CD4-positive, alpha-beta T cell treated with Interferon alpha-2 for 1 hour (primary cell): ENCODE measurements around the gene ARHGAP45.
A peak's percentile ranks its signal among the peaks of the same experiment; 100 is the strongest.
"Not testable (repeated sequence)": the region's sequence is repeated elsewhere in the genome, so short reads cannot be mapped to it uniquely, and the experiment has no call there.

Experiments used
- DNase-seq, 2 donors: peaks; one replicate each; pipeline ENCODE4 v3.0.0-alpha.2; 2020 to 2022

ARHGAP45 gene

GRCh38 chr19:1066748-1067340, at the start of gene ARHGAP45:
Gene ARHGAP45 (plus strand): TSS chr19:1067167. CDS start chr19:1067406, 239 bp downstream.
- peak; percentile 83 to 90 for DNase-seq

DNA sequence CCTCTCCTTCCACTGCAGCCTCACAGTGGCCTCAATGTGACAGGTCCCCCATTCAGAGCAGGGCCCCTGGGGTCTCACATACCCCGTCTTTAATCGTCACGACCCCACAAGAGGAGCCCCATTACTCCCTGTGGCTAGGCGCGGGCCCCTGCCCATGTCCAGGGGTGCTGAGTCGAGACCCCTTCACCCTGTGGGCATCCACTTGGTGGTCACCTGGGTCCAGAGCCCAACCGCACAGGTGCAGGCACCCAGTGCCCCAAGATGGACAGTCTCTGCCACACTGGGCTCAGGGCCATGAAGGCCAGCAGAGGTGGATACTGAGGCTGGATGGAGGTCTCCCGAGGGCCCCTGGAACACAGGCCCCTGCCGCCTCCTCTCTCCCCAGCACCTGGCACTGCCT, 49.1 kb upstream of the ARHGAP45 start:
- no peak for DNase-seq

- no peak for DNase-seq
Observed at GRCh38 chr19:1018393-1018792, 48.6 kb upstream of the ARHGAP45 start.

GRCh38 chr19:1018932-1019615, 47.9 kb upstream of the ARHGAP45 start:
- no peak for DNase-seq

GRCh38 chr19:1019616-1019961, 47.4 kb upstream of the ARHGAP45 start:
- no peak for DNase-seq

- no peak for DNase-seq
Observed at GRCh38 chr19:1019980-1020867, 46.7 kb upstream of the ARHGAP45 start.

DNA sequence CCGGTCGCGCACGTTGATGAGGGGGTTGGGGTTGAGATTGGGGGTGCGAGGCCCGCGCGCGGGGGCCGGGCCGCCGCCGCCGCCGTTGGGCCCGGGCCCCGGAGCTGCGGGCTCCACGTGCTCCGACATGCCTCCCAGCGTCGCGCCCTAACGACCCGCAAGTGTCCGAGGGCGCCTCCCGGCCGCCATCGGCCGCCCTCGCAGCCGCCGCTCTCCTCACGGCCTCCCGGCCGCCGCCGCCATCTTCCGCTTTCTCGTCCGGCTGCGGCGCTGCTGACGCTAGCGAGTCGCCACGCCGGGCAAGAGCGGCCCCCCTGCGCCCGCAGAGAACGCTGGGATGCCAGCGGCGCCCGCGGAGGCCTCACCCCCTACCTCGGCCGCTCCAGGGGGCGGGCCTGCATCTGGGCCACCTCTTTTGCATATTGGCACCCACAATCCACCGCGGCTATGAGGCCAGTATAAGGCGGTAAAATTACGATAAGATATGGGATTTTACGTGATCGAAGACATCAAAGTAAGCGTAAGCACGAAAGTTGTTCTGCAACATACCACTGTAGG, 46.0 kb upstream of the ARHGAP45 start, which contains the start of gene TMEM259:
TMEM259 (minus strand) TSS at position 256 of the 558 bp plus-strand sequence; CDS start at position 129, 127 bp downstream.
- DNase-seq = peak; percentile 98

- not testable (repeated sequence) for DNase-seq
Observed at GRCh38 chr19:1023883-1024188, 43.1 kb upstream of the ARHGAP45 start.

DNA sequence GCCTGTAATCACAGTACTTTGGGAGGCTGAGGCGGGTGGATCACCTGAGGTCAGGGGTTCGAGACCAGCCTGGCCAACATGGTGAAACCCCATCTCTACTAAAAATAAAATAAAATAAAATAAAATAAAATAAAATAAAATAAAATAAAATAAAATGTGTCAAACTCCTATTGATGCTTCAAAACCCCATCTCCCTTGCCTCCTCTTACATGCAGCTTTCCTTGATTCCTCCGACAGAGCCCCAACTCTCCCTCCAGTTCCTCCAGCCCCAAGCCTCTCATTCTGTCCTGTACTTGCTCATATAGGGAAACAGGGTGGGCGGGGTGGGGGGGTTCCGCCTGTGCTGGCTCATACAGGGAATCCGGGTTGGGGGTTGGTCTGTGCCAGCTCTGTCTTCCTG, 41.9 kb upstream of the ARHGAP45 start:
- DNase-seq = not testable (repeated sequence)

DNA sequence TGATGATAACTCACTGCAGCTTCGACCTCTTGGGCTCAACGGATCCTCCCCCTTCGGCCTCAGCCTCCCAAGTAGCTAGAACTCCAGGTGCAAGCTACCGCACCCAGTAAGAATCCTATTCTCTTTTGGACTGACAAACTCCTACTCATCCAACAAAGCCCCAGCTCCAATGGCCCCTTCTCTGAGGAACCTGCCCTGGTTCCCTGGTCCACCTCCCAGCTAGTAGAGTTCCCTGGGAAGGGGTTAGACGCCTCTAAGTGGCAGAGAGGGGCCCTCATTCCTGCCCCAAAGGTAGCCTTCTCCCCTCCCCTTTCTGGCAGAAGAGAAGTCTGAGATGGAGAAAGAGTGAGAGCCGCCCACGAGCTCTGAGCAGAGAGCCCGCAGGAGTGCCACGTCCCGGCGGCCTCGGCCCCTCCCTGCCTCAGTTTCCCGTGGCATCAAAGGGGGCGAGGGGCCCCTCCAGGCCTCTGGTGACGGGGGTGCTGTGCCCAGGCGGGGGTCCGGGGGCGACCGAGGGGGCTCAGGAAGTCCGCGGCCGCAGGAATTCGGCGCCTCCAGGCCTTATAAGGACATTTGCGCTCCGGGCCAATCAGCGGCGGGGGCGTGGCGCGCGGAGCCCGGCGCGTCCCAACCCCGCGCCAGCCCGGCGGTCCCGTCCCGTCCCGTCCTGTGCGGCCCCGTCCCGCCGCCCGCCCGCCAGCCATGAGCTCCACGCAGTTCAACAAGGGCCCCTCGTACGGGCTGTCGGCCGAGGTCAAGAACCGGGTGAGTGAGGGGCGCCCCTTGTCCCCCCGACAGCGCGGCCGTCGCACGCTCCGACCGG, 40.8 kb upstream of the ARHGAP45 start, which contains the start of gene CNN2:
CNN2 (plus strand) TSS at position 649 of the 823 bp plus-strand sequence; CDS start at position 703, 54 bp downstream.
- DNase-seq = peak; percentile 45 to 69

- DNase-seq = peak in 1 of 2 donors; percentile 36
Observed at GRCh38 chr19:1026783-1027649, 40.0 kb upstream of the ARHGAP45 start.

DNA sequence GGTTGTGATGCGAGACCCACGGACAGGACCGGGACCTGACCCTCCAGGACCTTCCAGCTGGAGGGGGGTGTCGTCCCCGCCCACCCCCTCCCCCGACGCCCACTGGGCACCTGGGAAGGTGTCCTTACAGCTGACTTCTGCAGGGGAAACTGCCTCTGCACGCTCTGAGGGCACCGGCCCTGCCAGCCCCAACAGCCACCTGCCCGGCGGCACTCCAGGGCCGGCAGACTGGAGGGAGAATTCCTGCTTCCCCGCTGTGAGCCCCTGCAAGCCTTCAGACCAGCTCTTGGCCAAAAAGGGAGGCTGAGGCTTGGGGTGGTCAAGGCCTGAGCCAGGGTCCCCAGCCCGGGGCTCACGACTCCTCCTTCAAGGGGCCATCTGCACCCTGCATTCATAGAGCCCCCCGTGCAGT, 39.3 kb upstream of the ARHGAP45 start:
- no peak for DNase-seq

DNA sequence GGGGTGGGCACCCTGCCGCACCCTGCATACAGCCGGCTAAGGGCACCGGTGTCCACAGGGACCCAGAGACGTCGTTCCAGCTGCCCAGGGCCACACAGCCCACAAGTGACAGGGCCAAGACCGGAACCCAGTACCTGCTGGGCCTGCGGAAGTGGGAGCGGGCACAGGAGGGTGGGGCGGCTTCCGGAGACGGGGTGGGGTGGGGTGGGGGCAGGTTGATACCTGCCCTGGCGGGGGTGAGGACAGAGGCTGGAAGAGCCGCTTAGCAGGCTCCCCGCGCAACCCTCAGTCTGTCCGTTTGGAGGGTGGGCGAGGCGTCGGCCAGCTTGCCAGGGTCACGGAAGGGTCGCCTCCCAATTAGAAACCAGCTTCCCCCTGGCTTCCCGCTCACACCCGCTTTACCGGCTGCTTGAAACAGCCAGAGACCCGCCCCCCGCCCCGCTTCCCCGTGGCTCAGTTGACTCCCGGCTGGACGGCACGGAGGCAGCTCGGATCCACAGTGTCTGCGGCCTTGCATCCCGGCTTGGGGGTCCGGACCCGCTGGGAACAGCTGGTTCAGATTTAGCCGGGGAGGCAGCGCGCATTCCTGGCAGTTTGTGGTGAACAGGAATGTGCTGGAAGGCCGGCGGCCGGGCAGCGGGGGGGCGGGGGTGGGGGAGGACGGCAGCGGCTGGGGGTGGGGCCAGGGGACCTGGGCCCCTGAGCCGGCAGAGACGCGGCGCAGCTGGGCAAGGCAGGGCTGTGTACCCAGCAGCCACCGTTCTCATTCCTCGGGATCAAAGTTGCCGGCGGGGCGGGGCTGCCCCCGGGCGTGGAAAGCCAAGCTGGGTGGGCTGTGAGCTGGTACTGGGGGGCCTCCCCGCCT, 38.7 kb upstream of the ARHGAP45 start:
- DNase-seq = peak; percentile 60 to 76

- DNase-seq = no peak
Observed at GRCh38 chr19:1032264-1032867, 34.6 kb upstream of the ARHGAP45 start.

GRCh38 chr19:1035998-1036621, 30.9 kb upstream of the ARHGAP45 start:
- peak in 1 of 2 donors; percentile 37 for DNase-seq

- peak in 1 of 2 donors; percentile 28 for DNase-seq
Observed at GRCh38 chr19:1037621-1038064, 29.3 kb upstream of the ARHGAP45 start.

GRCh38 chr19:1038978-1039645, 27.9 kb upstream of the ARHGAP45 start:
- peak in 1 of 2 donors; percentile 34 for DNase-seq

DNA sequence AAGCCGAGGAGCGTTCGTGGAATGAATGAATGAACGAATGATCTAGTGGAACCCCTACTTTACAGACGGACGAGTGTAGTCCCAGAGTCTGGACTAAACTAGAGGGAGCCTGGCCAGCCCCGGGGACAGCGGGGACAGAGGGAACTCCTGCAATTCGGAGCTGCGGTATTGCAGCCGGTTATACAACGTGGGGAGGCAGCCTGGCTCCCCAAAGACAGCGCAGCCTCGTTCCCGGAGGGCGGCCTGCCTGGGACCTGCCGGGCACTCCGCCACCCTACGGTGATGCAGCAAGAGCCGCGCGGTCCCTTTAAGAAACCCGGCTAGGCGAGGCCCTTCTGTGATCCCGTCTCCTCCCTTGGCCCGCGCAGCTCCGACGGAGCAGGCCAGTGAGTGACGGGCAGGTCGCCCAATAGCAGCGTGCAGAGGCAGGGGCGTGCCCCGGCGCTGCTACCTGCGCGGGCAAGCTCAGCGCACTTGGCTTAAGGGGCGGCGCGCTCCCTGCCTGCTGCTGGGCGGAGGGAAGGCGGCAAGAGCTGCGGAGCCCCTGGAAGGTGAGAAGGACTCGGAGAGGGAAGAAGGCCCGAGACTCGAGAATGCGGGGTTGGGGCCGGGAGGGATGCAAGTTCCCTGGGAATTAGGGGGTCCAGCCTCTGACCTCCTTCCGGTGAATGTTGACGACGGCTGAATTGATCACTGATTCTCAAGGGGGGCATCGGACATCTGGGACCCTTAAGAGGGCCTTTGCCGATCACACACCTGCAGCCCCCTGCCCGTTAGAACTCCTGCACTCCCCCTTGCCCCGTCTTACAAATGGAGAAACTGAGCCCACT, 27.1 kb upstream of the ARHGAP45 start, which contains the start of gene ABCA7:
ABCA7 (plus strand) TSS at position 462 of the 830 bp plus-strand sequence. CDS start 1,255 bp downstream, outside the sequence.
- DNase-seq = peak; percentile 98 to 99
